ENCODE results near the gene TPCN2.

DNA sequence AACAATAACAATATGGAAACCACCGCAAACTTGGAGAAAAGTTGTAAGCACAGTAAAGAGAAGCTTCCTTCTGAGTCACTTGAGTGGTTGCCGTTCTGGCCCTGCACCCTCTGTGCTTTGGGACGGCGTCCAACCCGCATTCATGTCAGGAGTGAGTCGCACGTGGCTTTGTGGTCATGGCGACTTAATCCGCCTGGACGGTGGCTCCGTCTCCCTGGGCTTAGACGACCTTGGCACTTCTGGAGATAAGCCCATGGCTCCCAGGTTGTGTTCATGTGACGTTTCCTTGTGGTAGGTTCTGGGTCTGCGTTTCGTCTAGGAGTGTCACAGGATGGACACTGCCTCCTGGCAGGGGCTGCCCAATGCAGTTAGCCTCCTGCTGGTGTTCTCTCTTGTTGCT is 40.5 kb downstream of the TPCN2 start:
- no peak for TF ChIP-seq POLR2A (IDR thresholded peaks at IDR 0.05)
- TF ChIP-seq, protein P1, sequence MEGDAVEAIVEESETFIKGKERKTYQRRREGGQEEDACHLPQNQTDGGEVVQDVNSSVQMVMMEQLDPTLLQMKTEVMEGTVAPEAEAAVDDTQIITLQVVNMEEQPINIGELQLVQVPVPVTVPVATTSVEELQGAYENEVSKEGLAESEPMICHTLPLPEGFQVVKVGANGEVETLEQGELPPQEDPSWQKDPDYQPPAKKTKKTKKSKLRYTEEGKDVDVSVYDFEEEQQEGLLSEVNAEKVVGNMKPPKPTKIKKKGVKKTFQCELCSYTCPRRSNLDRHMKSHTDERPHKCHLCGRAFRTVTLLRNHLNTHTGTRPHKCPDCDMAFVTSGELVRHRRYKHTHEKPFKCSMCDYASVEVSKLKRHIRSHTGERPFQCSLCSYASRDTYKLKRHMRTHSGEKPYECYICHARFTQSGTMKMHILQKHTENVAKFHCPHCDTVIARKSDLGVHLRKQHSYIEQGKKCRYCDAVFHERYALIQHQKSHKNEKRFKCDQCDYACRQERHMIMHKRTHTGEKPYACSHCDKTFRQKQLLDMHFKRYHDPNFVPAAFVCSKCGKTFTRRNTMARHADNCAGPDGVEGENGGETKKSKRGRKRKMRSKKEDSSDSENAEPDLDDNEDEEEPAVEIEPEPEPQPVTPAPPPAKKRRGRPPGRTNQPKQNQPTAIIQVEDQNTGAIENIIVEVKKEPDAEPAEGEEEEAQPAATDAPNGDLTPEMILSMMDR (IDR thresholded peaks at IDR 0.05): no peak
- no peak for TF ChIP-seq EP300 (IDR thresholded peaks at IDR 0.05)
